Sigmoid colon (tissue), 4 donors: ENCODE results near the gene CENPP.

Experiments
- CTCF ChIP-seq, 4 experiments: fragments of 450-650 bp in 3 of 4; fragments of 200-600 bp in 1 of 4; IDR thresholded peaks; one replicate each; pipeline ENCODE4 v1.5.1; 2016 to 2019; ENCODE audit warnings: antibody characterized with exemption in 4 of 4, mild to moderate bottlenecking in 3 of 4, moderate library complexity in 2 of 4
- POLR2A ChIP-seq, 2 donors: fragments of 450-650 bp; IDR thresholded peaks; one replicate each; pipeline ENCODE4 v1.6.1; 2016; ENCODE audit warnings: antibody characterized with exemption in 2 of 2, mild to moderate bottlenecking in 2 of 2, moderate library complexity in 2 of 2
- POLR2AphosphoS5 ChIP-seq, 4 donors: sonication (generic); formaldehyde crosslinking; IDR thresholded peaks; one replicate each; pipeline ENCODE4 v1.6.1; 2017; ENCODE audit warnings: antibody characterized with exemption in 4 of 4

DNA sequence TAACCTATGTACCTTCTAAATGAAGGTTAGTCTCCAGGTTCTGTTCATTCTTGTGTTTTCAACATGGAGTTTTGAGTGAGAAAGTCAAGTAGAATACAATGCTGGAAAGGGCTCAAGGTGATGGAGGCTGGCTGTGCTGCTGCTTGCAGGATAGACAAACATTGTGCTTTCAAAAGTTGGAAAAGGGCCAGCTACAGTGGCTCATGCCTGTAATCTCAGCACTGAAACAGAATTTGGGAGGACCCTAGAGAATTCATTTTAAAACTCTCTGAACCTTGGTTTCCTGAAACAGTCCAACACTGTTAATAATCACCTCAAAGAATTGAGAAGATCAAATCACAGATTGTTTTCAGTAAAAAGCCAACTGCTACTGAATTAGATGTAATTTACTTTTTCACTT, 16.9 kb upstream of the CENPP start:
- no peak for TF ChIP-seq CTCF (IDR thresholded peaks at IDR 0.05)
- no peak for TF ChIP-seq POLR2A (IDR thresholded peaks at IDR 0.05)
- TF ChIP-seq POLR2AphosphoS5 (IDR thresholded peaks at IDR 0.05) = no peak
